ENCODE data around the gene CX3CR1.

GRCh38 chr3:39323494-39323893, 43.7 kb upstream of the CX3CR1 start:
- no peak for TF ChIP-seq TAF1 (IDR thresholded peaks at IDR 0.05; ENCODE audit: control insufficient read depth, extremely low read depth, insufficient read depth, low read length, severe bottlenecking)
- TF ChIP-seq TCF7L2 (IDR thresholded peaks at IDR 0.05; ENCODE audit: low read depth, low read length), result no peak
- no peak for TF ChIP-seq SOX6 (IDR thresholded peaks at IDR 0.05)
